ENCODE data around the gene AGRN.

DNA sequence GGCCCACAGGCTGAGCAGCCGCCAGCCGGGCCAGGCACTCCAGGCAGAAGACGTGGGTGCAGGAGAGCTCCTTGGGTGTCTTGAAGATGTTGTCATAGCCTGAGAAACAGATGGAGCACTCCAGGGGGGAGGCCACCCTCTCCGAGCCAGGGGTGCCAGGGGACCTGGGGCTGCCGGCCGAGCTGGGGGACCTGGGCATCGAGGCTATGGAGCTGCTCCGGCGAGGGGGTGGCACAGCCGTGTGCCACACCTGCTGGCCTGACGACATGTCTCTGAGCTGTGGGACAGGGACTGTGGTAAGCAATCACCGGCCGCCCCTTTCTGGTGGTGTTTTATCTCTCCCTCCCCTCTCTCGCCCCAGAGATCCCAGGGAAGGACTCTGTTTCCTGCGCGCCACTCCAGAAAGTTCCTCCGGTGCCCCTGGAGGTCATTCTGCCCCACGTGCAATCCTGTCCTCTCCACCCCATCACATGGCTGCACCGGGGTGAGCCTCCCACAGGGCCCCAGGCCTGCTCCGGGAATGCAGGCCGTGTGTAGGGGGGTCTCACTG lies 52.5 kb downstream of the AGRN start:
- TF ChIP-seq, protein P1, sequence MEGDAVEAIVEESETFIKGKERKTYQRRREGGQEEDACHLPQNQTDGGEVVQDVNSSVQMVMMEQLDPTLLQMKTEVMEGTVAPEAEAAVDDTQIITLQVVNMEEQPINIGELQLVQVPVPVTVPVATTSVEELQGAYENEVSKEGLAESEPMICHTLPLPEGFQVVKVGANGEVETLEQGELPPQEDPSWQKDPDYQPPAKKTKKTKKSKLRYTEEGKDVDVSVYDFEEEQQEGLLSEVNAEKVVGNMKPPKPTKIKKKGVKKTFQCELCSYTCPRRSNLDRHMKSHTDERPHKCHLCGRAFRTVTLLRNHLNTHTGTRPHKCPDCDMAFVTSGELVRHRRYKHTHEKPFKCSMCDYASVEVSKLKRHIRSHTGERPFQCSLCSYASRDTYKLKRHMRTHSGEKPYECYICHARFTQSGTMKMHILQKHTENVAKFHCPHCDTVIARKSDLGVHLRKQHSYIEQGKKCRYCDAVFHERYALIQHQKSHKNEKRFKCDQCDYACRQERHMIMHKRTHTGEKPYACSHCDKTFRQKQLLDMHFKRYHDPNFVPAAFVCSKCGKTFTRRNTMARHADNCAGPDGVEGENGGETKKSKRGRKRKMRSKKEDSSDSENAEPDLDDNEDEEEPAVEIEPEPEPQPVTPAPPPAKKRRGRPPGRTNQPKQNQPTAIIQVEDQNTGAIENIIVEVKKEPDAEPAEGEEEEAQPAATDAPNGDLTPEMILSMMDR (IDR thresholded peaks at IDR 0.05): no peak
- no peak for TF ChIP-seq EZH2 (IDR thresholded peaks at IDR 0.05)
